ENCODE data around the gene ISG20L2. TPM values are rescaled to one million over a fixed set of nuclear protein-coding genes. Genes with fewer than 3 reads are reported as not detected.

The ISG20L2 gene
- total RNA-seq, 1 experiment from 2014 or later, result 33.2 TPM

GRCh38 chr1:156721535-156721934 is 7.0 kb downstream of the ISG20L2 start:
- H3K9me3 ChIP-seq (ENCODE audit: insufficient read depth, low read depth), result no peaks in the 10 kb centered on the region
- no peaks in the 10 kb centered on the region for H3K9me2 ChIP-seq (ENCODE audit: insufficient read depth)
- peaks cover 21% of the 10 kb centered on the region for H3K36me3 ChIP-seq (ENCODE audit: low read depth)
- no TSS peak for BruUV-seq (replicated peaks)
- H3K27ac ChIP-seq, result no peak overlapping the region
- no peak overlapping the region for H2AFZ ChIP-seq
- peaks cover 40% of the 10 kb centered on the region for H3K79me2 ChIP-seq (ENCODE audit: low read depth)
- peaks cover 33% of the 10 kb centered on the region for H4K20me1 ChIP-seq (ENCODE audit: insufficient read depth)
- ChIA-PET CTCF (interaction anchor here (0.9 kb wide), 1 partner anchor 28 kb away, joined by 6 read pairs; no protein-coding TSS in a partner anchor), POLR2A (ENCODE audit: unreplicated experiment) (interaction anchor here (0.7 kb wide), 1 partner anchor 9 kb away, joined by 3 read pairs; no protein-coding TSS in a partner anchor)
- no peak overlapping the region for H3K4me3 ChIP-seq
- intact Hi-C loops (cut with micrococcal nuclease; ENCODE audit: unreplicated experiment), result no loop called here
- peaks cover 48% of the 10 kb centered on the region for H3F3A ChIP-seq (ENCODE audit: insufficient read depth, low read depth)
- no peak for TF ChIP-seq CTCF (conservative IDR thresholded peaks at IDR 0.05)
- TF ChIP-seq EZH2 (IDR thresholded peaks at IDR 0.05; ENCODE audit: low read depth), result no peak
- peaks cover 13% of the 10 kb centered on the region for H3K4me1 ChIP-seq (replicated peaks; ENCODE audit: insufficient read depth)
- no peaks in the 10 kb centered on the region for H3K27me3 ChIP-seq (ENCODE audit: insufficient read depth, low read depth)
- no peak overlapping the region for H3K4me2 ChIP-seq
- no peak for DNase-seq

DNA sequence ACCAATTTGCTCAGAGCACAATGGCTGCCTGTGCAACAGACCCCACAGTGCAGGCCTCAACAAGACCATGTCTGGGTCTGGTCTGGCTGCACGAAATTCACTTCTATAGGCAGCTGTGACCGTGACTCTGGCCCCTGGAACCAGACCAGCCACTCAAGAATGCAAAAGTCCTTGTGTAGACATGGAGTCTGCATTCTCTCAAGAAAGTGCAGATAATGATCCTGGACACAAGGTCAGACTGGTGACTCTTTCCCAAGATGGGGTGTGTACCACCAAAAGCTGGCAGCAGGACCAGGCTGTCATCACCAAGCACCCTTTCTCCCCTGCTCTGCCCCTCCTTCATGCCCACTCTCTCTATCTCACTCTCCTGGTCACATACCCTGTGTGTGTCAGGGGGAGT is 7.4 kb downstream of the ISG20L2 start:
- peaks cover 46% of the 10 kb centered on the region for H3F3A ChIP-seq (ENCODE audit: insufficient read depth, low read depth)
- H3K79me2 ChIP-seq (ENCODE audit: low read depth), result peaks cover 36% of the 10 kb centered on the region
- H3K9me2 ChIP-seq (ENCODE audit: insufficient read depth), result no peaks in the 10 kb centered on the region
- BruUV-seq (replicated peaks), result no TSS peak
- no peak overlapping the region for H3K4me2 ChIP-seq
- TF ChIP-seq EZH2 (IDR thresholded peaks at IDR 0.05; ENCODE audit: low read depth), result no peak
- no peak for TF ChIP-seq CTCF (conservative IDR thresholded peaks at IDR 0.05)
- peaks cover 29% of the 10 kb centered on the region for H4K20me1 ChIP-seq (ENCODE audit: insufficient read depth)
- no peak overlapping the region for H3K4me3 ChIP-seq
- peaks cover 13% of the 10 kb centered on the region for H3K4me1 ChIP-seq (replicated peaks; ENCODE audit: insufficient read depth)
- H3K27me3 ChIP-seq (ENCODE audit: insufficient read depth, low read depth), result no peaks in the 10 kb centered on the region
- intact Hi-C loops (cut with micrococcal nuclease; ENCODE audit: unreplicated experiment), result no loop called here
- no peak overlapping the region for H3K27ac ChIP-seq
- POLR2A ChIA-PET (ENCODE audit: unreplicated experiment), result interaction anchor here (0.7 kb wide), 1 partner anchor 8 kb away, joined by 3 read pairs; no protein-coding TSS in a partner anchor
- H3K36me3 ChIP-seq (ENCODE audit: low read depth), result peaks cover 21% of the 10 kb centered on the region
- CTCF ChIA-PET, result no interaction called here
- no peaks in the 10 kb centered on the region for H3K9me3 ChIP-seq (ENCODE audit: insufficient read depth, low read depth)
- no peak overlapping the region for H2AFZ ChIP-seq
- DNase-seq, result no peak

DNA sequence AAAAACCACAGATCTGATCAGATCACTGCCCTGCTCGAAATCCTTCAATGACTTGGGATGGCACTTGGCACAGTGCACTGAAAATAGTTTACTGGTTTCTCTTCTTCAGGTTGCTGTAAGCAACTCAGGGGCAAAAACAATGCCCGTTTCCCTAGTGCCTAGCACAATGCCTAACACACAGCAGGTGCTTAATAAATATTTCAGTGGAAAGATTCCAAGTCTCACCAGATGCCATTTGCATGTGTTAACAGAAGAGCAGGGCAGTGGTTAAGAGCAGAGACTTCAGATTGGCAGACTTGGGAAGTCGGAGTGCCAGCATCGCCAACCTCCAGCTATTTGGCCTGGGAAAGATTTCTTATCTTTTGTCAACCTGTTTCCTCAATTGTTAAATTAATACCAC is 11.2 kb downstream of the ISG20L2 start:
- Histone ChIP-seq H3K9me2 (ENCODE audit: insufficient read depth) (no peaks in the 10 kb centered on the region), H3K27me3 (ENCODE audit: insufficient read depth, low read depth) (no peaks in the 10 kb centered on the region), H3K9me3 (ENCODE audit: insufficient read depth, low read depth) (no peaks in the 10 kb centered on the region), H4K20me1 (ENCODE audit: insufficient read depth) (no peaks in the 10 kb centered on the region), H3K4me2 (no peak overlapping the region), H3F3A (ENCODE audit: insufficient read depth, low read depth) (peaks cover 51% of the 10 kb centered on the region), H3K79me2 (ENCODE audit: low read depth) (no peaks in the 10 kb centered on the region), H3K4me1 (replicated peaks; ENCODE audit: insufficient read depth) (peaks cover 16% of the 10 kb centered on the region), H3K4me3 (no peak overlapping the region), H3K36me3 (ENCODE audit: low read depth) (no peaks in the 10 kb centered on the region), H3K27ac (no peak overlapping the region), H2AFZ (no peak overlapping the region)
- POLR2A ChIA-PET (ENCODE audit: unreplicated experiment), result interaction anchor here (0.6 kb wide), 1 partner anchor 76 kb away, joined by 5 read pairs; no protein-coding TSS in a partner anchor
- no peak for TF ChIP-seq EZH2 (IDR thresholded peaks at IDR 0.05; ENCODE audit: low read depth)
- BruUV-seq (replicated peaks), result no TSS peak
- intact Hi-C loops (cut with micrococcal nuclease; ENCODE audit: unreplicated experiment), result no loop called here
- CTCF ChIA-PET, result no interaction called here
- DNase-seq, result no peak

GRCh38 chr1:156714830-156715229 is 13.7 kb downstream of the ISG20L2 start:
- Histone ChIP-seq H3K27ac (no peak overlapping the region), H3F3A (ENCODE audit: insufficient read depth, low read depth) (peaks cover 51% of the 10 kb centered on the region), H3K27me3 (ENCODE audit: insufficient read depth, low read depth) (no peaks in the 10 kb centered on the region), H3K79me2 (ENCODE audit: low read depth) (no peaks in the 10 kb centered on the region), H3K4me1 (replicated peaks; ENCODE audit: insufficient read depth) (peaks cover 41% of the 10 kb centered on the region), H3K4me3 (no peak overlapping the region), H3K9me3 (ENCODE audit: insufficient read depth, low read depth) (no peaks in the 10 kb centered on the region), H3K36me3 (ENCODE audit: low read depth) (no peaks in the 10 kb centered on the region), H3K9me2 (ENCODE audit: insufficient read depth) (no peaks in the 10 kb centered on the region), H4K20me1 (ENCODE audit: insufficient read depth) (no peaks in the 10 kb centered on the region), H2AFZ (no peak overlapping the region), H3K4me2 (no peak overlapping the region)
- TF ChIP-seq CTCF (conservative IDR thresholded peaks at IDR 0.05), result no peak
- TF ChIP-seq EZH2 (IDR thresholded peaks at IDR 0.05; ENCODE audit: low read depth), result no peak
- DNase-seq, result no peak
- no TSS peak for BruUV-seq (replicated peaks)
- ChIA-PET CTCF (interaction anchor here (2.0 kb wide), 1 partner anchor 26 kb away, joined by 8 read pairs; no protein-coding TSS in a partner anchor), POLR2A (ENCODE audit: unreplicated experiment) (no interaction called here)
- intact Hi-C loops (cut with micrococcal nuclease; ENCODE audit: unreplicated experiment), result no loop called here
